NB4 (cell line): Measurements from ENCODE around the gene MAJIN.

Source experiments
- DNase-seq: peaks from one replicate; pipeline ENCODE4 v3.0.0; 2010; ENCODE audit warnings: low read depth
- H3K4me3 ChIP-seq: one replicate; pipeline ENCODE4 v1.5.1; 2011; ENCODE audit warnings: mild to moderate bottlenecking, low read depth, low read length, moderate library complexity
- MYC ChIP-seq: IDR thresholded peaks from 2 replicates; pipeline ENCODE4 v1.6.1; 2011; ENCODE audit warnings: low read depth, low read length
- POLR2A ChIP-seq: IDR thresholded peaks from 2 replicates; pipeline ENCODE4 v1.6.1; 2011; ENCODE audit warnings: mild to moderate bottlenecking; ENCODE audit not compliant: insufficient read length; ENCODE audit errors: extremely low read depth
- TF ChIP-seq, protein P1 (sequence below): IDR thresholded peaks from one replicate; pipeline ENCODE4 v1.5.1; 2012; ENCODE audit warnings: low read depth, low read length
- TF ChIP-seq, protein P2 (sequence below): IDR thresholded peaks from 2 replicates; pipeline ENCODE4 v1.6.1; 2011; ENCODE audit warnings: low read depth, low read length

MAJIN gene

DNA sequence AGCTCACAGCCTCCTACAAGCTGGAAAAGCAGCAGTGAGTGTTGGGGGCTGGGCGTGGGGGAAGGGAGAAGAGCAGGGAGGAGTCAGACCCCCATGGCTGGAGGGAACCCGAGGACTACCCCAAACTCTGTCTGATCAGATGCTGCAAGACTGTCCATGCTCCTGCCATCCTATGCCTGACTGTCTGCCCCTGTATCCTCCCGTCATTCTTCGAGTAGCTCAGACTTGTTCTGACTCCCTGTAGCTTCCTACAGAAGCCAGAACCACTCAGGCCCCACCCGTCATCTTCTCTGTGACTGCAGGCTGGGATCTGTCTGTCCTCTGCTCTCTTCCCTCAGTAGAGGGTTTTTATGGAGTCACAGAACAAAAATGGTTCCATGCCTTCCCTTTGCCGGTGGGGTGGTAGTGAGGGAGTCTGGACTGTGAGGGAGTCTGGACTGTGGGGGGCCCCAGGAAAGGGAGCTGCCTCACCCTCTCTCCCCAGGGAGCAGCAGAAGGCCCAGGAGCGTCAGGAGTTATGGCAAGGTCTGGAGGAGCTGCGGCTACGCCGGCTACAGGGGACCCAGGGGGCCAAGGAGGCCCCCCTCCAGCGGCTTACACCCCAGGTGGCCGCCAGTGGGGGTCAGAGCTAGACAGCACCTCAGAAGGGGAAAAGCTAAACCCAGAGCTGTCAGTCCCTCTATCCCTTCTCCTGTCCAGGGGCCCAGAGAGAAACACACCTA, 38.5 kb downstream of the MAJIN start:
- H3K4me3 ChIP-seq, result no peak overlapping the region
- peak; percentile 34 for DNase-seq
- TF ChIP-seq MYC, result no peak
- TF ChIP-seq, protein P1, sequence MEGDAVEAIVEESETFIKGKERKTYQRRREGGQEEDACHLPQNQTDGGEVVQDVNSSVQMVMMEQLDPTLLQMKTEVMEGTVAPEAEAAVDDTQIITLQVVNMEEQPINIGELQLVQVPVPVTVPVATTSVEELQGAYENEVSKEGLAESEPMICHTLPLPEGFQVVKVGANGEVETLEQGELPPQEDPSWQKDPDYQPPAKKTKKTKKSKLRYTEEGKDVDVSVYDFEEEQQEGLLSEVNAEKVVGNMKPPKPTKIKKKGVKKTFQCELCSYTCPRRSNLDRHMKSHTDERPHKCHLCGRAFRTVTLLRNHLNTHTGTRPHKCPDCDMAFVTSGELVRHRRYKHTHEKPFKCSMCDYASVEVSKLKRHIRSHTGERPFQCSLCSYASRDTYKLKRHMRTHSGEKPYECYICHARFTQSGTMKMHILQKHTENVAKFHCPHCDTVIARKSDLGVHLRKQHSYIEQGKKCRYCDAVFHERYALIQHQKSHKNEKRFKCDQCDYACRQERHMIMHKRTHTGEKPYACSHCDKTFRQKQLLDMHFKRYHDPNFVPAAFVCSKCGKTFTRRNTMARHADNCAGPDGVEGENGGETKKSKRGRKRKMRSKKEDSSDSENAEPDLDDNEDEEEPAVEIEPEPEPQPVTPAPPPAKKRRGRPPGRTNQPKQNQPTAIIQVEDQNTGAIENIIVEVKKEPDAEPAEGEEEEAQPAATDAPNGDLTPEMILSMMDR, result no peak

DNA sequence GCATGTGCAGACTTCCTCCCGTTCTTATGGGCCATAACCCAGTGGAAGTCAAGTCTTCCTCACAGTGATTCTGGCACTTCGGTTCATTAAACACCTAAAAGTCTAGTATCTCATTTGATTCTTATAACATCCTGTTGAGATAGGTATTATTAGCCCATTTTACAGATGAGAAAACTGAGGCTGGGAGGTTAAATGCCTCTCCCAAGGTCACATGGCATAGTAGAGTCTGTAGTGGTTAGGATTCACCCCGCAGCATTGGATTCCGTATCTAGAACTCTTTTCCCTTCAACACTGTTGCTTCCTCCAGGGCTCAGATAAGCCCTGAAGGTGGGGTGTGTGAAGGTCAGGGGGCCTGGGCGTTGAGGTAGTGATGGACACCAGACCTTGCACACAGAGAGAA, 39.6 kb downstream of the MAJIN start:
- no peak for DNase-seq
- no peak overlapping the region for H3K4me3 ChIP-seq
- TF ChIP-seq POLR2A (no peak), MYC (no peak)
- TF ChIP-seq, protein P2, sequence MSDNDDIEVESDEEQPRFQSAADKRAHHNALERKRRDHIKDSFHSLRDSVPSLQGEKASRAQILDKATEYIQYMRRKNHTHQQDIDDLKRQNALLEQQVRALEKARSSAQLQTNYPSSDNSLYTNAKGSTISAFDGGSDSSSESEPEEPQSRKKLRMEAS, result no peak
- TF ChIP-seq, protein P1, result no peak

- TF ChIP-seq POLR2A, result no peak
- no peak for TF ChIP-seq MYC
- TF ChIP-seq, protein P2, result no peak
- TF ChIP-seq, protein P1, result no peak
- DNase-seq, result no peak
- no peak overlapping the region for H3K4me3 ChIP-seq
Measured at GRCh38 chr11:64931290-64931689, 40.6 kb downstream of the MAJIN start.

DNA sequence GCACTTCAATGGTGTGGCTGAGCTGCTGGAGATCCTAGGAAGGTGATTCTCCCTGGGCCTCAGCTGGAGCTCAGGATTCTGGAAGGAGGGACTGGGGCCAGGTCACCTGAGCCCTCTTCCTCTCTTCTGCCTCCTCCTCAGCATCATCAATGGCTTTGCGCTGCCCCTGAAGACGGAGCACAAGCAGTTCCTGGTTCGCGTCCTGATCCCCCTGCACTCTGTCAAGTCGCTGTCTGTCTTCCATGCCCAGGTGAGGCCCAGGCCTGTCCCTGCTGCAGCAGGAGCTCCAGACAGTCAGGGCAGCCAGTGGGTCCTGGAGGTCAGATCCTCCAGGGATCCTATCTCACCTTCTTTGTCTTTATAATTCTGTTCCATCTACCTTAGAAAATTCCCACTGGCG, 41.6 kb downstream of the MAJIN start:
- TF ChIP-seq, protein P1, result no peak
- TF ChIP-seq MYC, result no peak
- no peak for DNase-seq
- no peak overlapping the region for H3K4me3 ChIP-seq

DNA sequence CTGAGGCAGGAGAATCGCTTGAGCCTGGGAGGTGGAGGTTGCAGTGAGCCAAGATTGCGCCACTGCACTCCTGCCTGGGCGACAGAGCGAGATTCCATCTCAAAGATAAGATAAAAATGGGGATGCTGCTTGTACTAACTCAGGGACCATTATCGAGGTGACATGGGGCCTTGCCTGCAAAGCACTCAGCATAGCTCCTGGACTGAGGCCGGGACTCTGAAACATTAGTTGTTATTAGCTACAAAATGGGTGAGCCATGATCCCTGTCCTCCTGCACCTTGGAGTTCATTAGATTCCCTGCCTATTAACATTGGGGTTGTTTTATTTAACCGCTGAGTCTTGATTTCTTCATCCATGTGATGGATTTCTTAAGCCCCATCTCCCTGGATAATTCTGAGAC, 42.3 kb downstream of the MAJIN start:
- DNase-seq, result no peak
- H3K4me3 ChIP-seq, result no peak overlapping the region
- TF ChIP-seq POLR2A (no peak), MYC (no peak)
- TF ChIP-seq, protein P1, result no peak
- TF ChIP-seq, protein P2, result no peak

DNA sequence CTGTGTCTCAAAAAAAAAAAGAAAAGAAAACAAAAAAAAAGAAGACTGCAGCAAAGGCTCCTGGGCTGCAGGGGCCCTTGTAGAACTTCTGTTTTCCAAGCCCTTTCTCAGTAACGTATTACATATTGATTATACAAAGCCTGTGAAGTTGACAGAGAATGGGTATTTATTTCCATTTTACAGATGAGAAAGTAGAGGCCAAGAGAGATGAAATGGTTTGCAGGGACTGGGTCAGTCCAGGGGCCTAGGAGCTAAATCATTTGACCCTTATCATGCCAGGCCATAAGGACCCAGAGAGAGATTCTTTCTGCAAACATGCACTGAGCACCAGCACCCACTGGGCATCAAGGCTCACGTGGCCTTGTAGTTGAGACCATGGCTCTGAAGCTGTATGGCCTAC, 43.0 kb downstream of the MAJIN start:
- DNase-seq, result no peak
- H3K4me3 ChIP-seq, result no peak overlapping the region
- TF ChIP-seq, protein P2, result no peak
- TF ChIP-seq, protein P1, result no peak
- no peak for TF ChIP-seq MYC
- TF ChIP-seq POLR2A, result no peak
